Ovary (tissue), 3 donors: ENCODE results near the gene GAMT.

Experiments used
- POLR2A ChIP-seq: fragments of 450-650 bp; IDR thresholded peaks from one replicate; pipeline ENCODE4 v1.6.1; 2017; ENCODE audit warnings: antibody characterized with exemption, mild to moderate bottlenecking, moderate library complexity
- TF ChIP-seq, protein P1 (sequence below), 3 donors: fragments of 450-650 bp in 2 of 3; fragments of 200-600 bp in 1 of 3; IDR thresholded peaks; one replicate each; pipeline versions ENCODE4 v1.5.1 to v1.8.0; 2016 to 2022; ENCODE audit warnings: antibody characterized with exemption in 3 of 3, mild to moderate bottlenecking in 1 of 3
- donor health status: DM: no; HTN: no; CAD: no.

DNA sequence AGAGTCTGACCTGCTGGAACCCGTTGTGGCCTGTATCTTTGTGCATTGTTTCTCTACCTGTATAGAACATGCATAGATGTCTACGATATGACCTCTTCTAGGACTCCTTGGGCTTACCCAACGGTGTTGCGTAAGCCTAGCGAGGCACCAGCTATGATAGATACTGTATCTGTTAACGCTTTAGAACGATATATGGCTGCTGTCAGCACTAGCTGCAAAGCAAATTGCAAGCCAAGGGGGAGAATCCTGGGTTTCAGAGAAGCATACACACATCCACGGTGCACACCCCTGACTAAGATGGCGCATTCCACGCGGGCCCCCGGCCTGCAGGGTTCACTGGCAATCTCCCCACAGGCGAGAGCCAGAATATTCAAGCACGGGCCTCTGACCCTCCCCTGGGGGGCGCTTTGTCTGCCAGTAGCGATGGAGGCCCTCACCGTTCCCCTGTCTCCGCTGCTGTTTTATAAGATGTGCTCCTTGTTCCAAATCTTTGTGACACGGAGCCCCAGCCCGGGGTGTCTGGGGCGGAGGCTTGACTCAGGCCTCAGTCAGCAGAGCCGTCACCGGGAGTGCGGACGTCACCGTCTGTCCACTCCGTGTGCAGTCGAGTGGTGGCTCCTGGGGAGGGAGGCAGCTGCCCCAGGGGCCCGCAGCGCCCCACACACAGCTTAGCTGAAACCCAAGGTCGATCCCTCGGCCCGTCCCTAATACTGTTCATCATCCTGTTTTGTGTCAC is 23.9 kb upstream of the GAMT start:
- TF ChIP-seq, protein P1, sequence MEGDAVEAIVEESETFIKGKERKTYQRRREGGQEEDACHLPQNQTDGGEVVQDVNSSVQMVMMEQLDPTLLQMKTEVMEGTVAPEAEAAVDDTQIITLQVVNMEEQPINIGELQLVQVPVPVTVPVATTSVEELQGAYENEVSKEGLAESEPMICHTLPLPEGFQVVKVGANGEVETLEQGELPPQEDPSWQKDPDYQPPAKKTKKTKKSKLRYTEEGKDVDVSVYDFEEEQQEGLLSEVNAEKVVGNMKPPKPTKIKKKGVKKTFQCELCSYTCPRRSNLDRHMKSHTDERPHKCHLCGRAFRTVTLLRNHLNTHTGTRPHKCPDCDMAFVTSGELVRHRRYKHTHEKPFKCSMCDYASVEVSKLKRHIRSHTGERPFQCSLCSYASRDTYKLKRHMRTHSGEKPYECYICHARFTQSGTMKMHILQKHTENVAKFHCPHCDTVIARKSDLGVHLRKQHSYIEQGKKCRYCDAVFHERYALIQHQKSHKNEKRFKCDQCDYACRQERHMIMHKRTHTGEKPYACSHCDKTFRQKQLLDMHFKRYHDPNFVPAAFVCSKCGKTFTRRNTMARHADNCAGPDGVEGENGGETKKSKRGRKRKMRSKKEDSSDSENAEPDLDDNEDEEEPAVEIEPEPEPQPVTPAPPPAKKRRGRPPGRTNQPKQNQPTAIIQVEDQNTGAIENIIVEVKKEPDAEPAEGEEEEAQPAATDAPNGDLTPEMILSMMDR (IDR thresholded peaks at IDR 0.05): no peak
- TF ChIP-seq POLR2A: no peak
